DOHH2 (cell line): ENCODE data around the gene F5.

Experiments
- H3F3A ChIP-seq: fragments of 200-600 bp; sonication (generic), shearing (Covaris generic); 2 replicates; pipeline ENCODE4 v1.6.0; 2016; ENCODE audit warnings: antibody characterized with exemption, mild to moderate bottlenecking; ENCODE audit not compliant: control insufficient read depth, insufficient read depth
- H3K27ac ChIP-seq: fragments of 200-600 bp; sonication (generic); 2 replicates; pipeline ENCODE4 v1.5.1; 2014; ENCODE audit warnings: low read depth, mild to moderate bottlenecking, low read length, moderate library complexity
- H3K27me3 ChIP-seq: fragments of 200-600 bp; sonication (generic); 2 replicates; pipeline ENCODE4 v1.6.1; 2014; ENCODE audit warnings: mild to moderate bottlenecking, low read length, mixed read lengths; ENCODE audit not compliant: control insufficient read depth
- H3K36me3 ChIP-seq: fragments of 200-600 bp; sonication (generic); 2 replicates; pipeline ENCODE4 v1.6.1; 2014; ENCODE audit warnings: mild to moderate bottlenecking, low read length, moderate library complexity, mixed read lengths; ENCODE audit not compliant: control insufficient read depth
- H3K4me1 ChIP-seq: fragments of 200-600 bp; sonication (generic); 2 replicates; pipeline ENCODE4 v1.6.1; 2014; ENCODE audit warnings: mild to moderate bottlenecking, low read length, mixed read lengths; ENCODE audit not compliant: control insufficient read depth
- H3K4me2 ChIP-seq: fragments of 200-600 bp; sonication (generic); 2 replicates; pipeline ENCODE4 v1.6.0; 2014; ENCODE audit warnings: mild to moderate bottlenecking, low read length, moderate library complexity
- H3K4me3 ChIP-seq: fragments of 200-600 bp; sonication (generic); 2 replicates; pipeline ENCODE4 v1.5.1; 2014; ENCODE audit warnings: mild to moderate bottlenecking, low read length, mixed read lengths
- H3K79me2 ChIP-seq: fragments of 200-600 bp; sonication (generic); 2 replicates; pipeline ENCODE4 v1.6.1; 2014; ENCODE audit warnings: mild to moderate bottlenecking, low read length, mixed read lengths; ENCODE audit not compliant: control insufficient read depth
- H3K9me2 ChIP-seq: fragments of 200-600 bp; sonication (generic); replicated peaks from 2 replicates; pipeline ENCODE4 v1.6.1; 2014; ENCODE audit warnings: mild to moderate bottlenecking, low read length, mixed read lengths; ENCODE audit not compliant: control insufficient read depth
- H3K9me3 ChIP-seq: fragments of 200-600 bp; sonication (generic); 2 replicates; pipeline ENCODE4 v1.6.1; 2014; ENCODE audit warnings: antibody characterized with exemption, low read length, mixed read lengths; ENCODE audit not compliant: control insufficient read depth, insufficient read depth
- H4K20me1 ChIP-seq: fragments of 200-600 bp; sonication (generic); 2 replicates; pipeline ENCODE4 v1.6.0; 2014; ENCODE audit warnings: low read depth, mild to moderate bottlenecking, antibody characterized with exemption, low read length, moderate library complexity; ENCODE audit not compliant: control insufficient read depth, insufficient read depth
- EZH2phosphoT487 ChIP-seq: fragments of 200-600 bp; sonication (generic); IDR thresholded peaks from 2 replicates; pipeline ENCODE4 v1.6.1; 2017; ENCODE audit warnings: borderline replicate concordance, mild to moderate bottlenecking, antibody characterized with exemption, low read length, moderate library complexity, mixed read lengths
- TF ChIP-seq, protein P1 (sequence below): fragments of 200-600 bp; sonication (generic); IDR thresholded peaks from one replicate; pipeline ENCODE4 v1.5.1; 2014; ENCODE audit warnings: antibody characterized with exemption, mild to moderate bottlenecking, low read depth, low read length; ENCODE audit not compliant: poor library complexity, severe bottlenecking

Gene F5

DNA sequence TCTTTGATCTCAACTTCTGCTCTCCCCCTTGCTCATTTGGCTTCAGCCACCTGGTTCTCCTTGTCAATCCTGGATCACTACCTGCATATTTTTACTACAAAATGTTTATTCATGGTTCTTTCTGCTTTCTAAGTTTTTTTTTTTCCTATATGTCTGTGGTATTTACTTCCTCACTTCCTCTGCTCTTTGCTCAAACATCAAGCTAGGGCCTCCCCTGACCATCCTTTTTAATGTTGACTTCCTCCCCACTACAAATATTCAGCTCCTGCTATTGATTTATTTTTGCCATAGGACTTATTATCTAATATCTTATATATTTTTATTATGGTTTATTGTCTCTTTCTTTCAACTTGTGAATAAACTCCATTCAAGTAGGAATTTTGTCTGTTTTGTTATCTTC, 86.5 kb downstream of the F5 start:
- Histone ChIP-seq H3K9me2 (no peaks in the 10 kb centered on the region), H3K27me3 (peaks cover 11% of the 10 kb centered on the region), H3K36me3 (no peaks in the 10 kb centered on the region), H3K4me1 (no peaks in the 10 kb centered on the region), H3K4me3 (no peak overlapping the region), H3K27ac (no peak overlapping the region), H3K79me2 (no peaks in the 10 kb centered on the region), H4K20me1 (no peaks in the 10 kb centered on the region), H3F3A (no peaks in the 10 kb centered on the region), H3K4me2 (no peak overlapping the region), H3K9me3 (no peaks in the 10 kb centered on the region)
- TF ChIP-seq EZH2phosphoT487, result no peak
- TF ChIP-seq, protein P1, sequence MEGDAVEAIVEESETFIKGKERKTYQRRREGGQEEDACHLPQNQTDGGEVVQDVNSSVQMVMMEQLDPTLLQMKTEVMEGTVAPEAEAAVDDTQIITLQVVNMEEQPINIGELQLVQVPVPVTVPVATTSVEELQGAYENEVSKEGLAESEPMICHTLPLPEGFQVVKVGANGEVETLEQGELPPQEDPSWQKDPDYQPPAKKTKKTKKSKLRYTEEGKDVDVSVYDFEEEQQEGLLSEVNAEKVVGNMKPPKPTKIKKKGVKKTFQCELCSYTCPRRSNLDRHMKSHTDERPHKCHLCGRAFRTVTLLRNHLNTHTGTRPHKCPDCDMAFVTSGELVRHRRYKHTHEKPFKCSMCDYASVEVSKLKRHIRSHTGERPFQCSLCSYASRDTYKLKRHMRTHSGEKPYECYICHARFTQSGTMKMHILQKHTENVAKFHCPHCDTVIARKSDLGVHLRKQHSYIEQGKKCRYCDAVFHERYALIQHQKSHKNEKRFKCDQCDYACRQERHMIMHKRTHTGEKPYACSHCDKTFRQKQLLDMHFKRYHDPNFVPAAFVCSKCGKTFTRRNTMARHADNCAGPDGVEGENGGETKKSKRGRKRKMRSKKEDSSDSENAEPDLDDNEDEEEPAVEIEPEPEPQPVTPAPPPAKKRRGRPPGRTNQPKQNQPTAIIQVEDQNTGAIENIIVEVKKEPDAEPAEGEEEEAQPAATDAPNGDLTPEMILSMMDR, result no peak

DNA sequence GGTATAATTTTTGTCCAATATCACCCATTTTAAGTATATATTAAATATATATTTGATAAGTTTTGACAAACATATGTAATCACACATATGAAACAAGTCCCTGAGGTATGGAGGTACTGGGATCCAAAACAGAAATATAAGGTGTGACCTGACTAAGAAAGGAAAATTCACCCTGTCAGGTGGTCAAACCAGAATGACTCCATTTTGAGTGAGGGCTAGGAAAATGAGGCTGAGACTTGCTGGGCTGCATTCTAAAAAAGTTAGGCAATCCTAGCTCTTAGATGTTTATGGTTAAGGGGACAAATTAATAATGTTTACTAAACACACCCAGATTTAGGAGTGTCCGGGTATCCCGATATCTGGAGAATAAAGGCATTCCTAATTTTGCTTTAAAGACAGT, 89.0 kb downstream of the F5 start:
- Histone ChIP-seq H3K4me2 (no peak overlapping the region), H3K27ac (no peak overlapping the region), H3K9me2 (no peaks in the 10 kb centered on the region), H4K20me1 (no peaks in the 10 kb centered on the region), H3K36me3 (no peaks in the 10 kb centered on the region), H3K4me3 (no peak overlapping the region), H3K27me3 (peaks cover 11% of the 10 kb centered on the region), H3K4me1 (no peaks in the 10 kb centered on the region), H3K9me3 (no peaks in the 10 kb centered on the region), H3K79me2 (no peaks in the 10 kb centered on the region), H3F3A (no peaks in the 10 kb centered on the region)
- TF ChIP-seq, protein P1, result no peak
- no peak for TF ChIP-seq EZH2phosphoT487

DNA sequence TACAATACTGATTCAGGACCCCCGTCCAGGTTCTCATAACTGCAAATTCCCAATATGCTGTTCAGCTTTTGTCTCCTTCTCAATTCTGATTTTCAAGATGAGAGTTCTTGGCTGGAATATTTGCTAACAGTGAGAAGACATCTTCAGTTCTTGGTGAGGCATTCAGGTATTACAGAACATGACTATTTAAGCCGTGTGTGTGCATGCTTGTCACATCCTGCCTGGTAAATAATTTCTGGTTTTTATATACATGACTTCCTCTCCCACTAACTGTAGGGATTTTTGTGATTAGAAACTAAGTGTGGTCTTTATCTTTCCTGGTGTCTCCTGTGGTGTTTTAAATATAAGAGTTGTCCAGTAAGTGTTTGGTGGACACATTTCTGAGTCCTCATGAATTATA, 90.4 kb downstream of the F5 start:
- H3K4me3 ChIP-seq, result no peak overlapping the region
- no peak overlapping the region for H3K4me2 ChIP-seq
- H3K4me1 ChIP-seq, result no peaks in the 10 kb centered on the region
- no peak overlapping the region for H3K27ac ChIP-seq
- no peaks in the 10 kb centered on the region for H3K36me3 ChIP-seq
- peaks cover 11% of the 10 kb centered on the region for H3K27me3 ChIP-seq
- H3F3A ChIP-seq, result no peaks in the 10 kb centered on the region
- H4K20me1 ChIP-seq, result no peaks in the 10 kb centered on the region
- no peak for TF ChIP-seq EZH2phosphoT487
- TF ChIP-seq, protein P1, result no peak
- no peaks in the 10 kb centered on the region for H3K9me2 ChIP-seq
- no peaks in the 10 kb centered on the region for H3K79me2 ChIP-seq
- H3K9me3 ChIP-seq, result no peaks in the 10 kb centered on the region
